Astrocyte of the cerebellum (primary cell): Measurements from ENCODE around the gene DPF1.

Experiments used
- DNase-seq: peaks from one replicate; pipeline ENCODE4 v3.0.0-alpha.2; 2011; ENCODE audit warnings: low read depth
- H3K4me3 ChIP-seq: 2 replicates; pipeline ENCODE4 v1.5.1; 2011; ENCODE audit warnings: mild to moderate bottlenecking, low read depth, low read length, moderate library complexity
- in situ Hi-C: cut with HindIII; loops from 2 replicates; pipeline ENCODE4 v1.10.0; 2017; ENCODE audit warnings: low sequenced_read_pairs
- TF ChIP-seq, protein P1 (sequence below): IDR thresholded peaks from 2 replicates; pipeline ENCODE4 v1.5.1; 2012; ENCODE audit warnings: low read length, low read depth, moderate library complexity, mild to moderate bottlenecking; ENCODE audit errors: missing control alignments

Gene DPF1

DNA sequence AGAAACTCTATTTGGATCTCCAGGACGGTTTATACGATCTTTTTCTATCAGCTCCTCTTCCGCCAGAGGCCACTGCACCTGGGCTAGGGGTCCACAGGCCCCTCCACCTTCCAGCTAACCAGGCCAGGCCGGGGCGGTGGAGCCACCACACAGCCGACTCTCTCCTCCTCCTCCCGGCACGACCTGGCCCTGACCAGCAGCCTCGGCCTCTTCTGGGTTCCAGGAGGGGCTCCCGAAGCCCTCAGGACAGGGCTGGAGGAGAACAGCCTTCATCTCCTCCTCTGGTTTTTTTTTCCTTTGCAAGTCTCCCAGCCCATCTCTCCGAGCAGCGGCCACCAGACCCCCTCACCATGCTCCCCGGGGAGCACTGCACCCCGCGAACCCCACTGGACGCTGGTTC is 17.1 kb downstream of the DPF1 start:
- no peak for DNase-seq
- no peak overlapping the region for H3K4me3 ChIP-seq
- in situ Hi-C loops: no loop called here
- TF ChIP-seq, protein P1, sequence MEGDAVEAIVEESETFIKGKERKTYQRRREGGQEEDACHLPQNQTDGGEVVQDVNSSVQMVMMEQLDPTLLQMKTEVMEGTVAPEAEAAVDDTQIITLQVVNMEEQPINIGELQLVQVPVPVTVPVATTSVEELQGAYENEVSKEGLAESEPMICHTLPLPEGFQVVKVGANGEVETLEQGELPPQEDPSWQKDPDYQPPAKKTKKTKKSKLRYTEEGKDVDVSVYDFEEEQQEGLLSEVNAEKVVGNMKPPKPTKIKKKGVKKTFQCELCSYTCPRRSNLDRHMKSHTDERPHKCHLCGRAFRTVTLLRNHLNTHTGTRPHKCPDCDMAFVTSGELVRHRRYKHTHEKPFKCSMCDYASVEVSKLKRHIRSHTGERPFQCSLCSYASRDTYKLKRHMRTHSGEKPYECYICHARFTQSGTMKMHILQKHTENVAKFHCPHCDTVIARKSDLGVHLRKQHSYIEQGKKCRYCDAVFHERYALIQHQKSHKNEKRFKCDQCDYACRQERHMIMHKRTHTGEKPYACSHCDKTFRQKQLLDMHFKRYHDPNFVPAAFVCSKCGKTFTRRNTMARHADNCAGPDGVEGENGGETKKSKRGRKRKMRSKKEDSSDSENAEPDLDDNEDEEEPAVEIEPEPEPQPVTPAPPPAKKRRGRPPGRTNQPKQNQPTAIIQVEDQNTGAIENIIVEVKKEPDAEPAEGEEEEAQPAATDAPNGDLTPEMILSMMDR: no peak

DNA sequence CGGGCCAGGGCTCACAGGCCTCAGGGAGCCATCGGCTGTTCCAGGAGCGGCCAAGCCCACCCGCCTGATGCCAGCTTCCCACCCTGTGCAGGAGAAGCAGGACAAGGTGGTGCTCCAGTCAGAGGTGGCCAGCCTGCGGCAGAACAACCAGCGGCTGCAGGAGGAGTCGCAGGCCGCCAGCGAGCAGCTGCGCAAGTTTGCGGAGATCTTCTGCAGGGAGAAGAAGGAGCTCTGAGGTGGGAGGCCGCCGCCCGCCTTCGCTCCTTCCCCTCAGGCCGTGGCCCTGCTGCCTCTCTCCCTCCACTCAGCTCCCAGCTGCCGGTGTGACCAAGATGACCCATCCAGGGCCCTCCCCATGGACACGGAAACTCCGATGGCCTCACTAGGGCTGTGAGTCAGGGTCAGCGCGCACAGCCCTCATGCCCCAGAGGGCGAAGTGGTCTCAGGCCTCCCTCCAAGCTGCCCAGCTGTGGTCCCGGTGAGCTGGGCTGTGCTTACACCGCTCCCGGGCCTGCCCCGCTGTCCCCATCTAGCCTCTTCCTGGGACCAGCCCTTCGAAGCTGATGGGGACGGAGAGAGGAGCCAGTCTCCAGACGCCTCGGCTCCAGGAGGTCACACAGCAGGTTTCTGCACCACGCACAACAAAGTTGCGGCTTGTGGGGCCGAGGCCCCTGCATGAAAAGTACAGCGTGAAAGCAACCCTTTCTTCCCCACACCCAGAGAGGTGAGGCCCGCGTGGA is 17.8 kb downstream of the DPF1 start:
- no peak overlapping the region for H3K4me3 ChIP-seq
- TF ChIP-seq, protein P1: no peak
- no peak for DNase-seq
- in situ Hi-C loops: no loop called here

DNA sequence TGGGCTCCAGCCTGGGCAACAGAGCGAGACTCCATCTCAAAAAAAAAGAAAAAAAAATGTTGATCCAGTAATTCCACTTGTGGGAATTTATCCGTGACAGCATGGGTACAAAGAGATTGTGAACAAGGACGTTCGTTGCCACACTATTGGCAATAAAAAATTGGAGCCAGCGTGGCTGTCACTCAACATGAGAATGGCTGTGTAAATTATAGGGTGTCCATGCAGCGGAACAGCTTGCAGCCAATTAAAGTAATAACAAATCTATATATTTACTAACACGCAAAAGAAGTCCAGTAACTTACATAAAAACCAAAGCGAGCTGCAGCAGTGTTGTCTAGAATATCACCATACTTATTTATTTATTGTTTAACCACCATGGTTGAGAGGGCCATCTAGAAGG is 19.3 kb downstream of the DPF1 start:
- no peak overlapping the region for H3K4me3 ChIP-seq
- TF ChIP-seq, protein P1: no peak
- DNase-seq: no peak
- in situ Hi-C loops: no loop called here

DNA sequence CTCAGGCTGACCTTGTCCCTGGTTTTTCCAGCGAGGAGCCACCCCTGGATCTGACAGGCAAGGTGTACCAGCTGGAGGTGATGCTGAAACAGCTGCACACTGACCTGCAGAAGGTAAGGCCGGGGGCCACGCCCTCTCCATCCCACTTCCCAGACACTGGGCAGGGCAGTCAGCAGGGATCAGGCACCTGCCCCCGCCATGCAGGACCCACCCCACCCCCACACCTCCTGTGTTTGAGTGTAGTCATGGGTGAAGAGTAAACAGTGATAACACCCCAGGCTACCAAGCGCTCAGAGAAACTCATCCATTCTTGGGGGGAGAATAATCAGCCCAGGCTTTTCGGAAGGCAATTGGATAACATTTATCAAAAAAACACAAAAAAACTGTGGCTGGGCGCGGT is 19.9 kb downstream of the DPF1 start:
- no peak for DNase-seq
- in situ Hi-C loops: no loop called here
- H3K4me3 ChIP-seq: no peak overlapping the region
- TF ChIP-seq, protein P1: no peak

DNA sequence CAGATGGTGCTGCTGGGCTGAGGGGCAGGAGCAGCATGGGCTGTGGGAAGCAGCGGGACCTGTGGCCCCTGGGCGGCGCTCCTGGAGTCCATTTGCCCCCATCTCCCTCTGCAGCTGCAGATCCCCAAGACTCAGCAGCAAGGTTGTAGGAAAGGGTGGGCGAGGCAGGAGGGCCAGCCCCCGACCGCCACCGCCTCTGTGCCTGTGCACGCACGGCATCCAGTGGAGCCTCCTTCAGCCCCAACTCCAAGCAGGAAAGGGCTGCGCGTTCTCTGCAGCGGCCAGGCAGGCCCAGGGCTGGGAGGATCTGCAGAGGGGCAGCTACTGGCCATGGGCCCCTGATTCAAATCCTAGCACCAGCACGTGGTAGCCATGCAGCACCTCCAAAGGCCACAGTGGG is 20.8 kb downstream of the DPF1 start:
- H3K4me3 ChIP-seq: no peak overlapping the region
- in situ Hi-C loops: no loop called here
- no peak for DNase-seq
- TF ChIP-seq, protein P1: no peak

DNA sequence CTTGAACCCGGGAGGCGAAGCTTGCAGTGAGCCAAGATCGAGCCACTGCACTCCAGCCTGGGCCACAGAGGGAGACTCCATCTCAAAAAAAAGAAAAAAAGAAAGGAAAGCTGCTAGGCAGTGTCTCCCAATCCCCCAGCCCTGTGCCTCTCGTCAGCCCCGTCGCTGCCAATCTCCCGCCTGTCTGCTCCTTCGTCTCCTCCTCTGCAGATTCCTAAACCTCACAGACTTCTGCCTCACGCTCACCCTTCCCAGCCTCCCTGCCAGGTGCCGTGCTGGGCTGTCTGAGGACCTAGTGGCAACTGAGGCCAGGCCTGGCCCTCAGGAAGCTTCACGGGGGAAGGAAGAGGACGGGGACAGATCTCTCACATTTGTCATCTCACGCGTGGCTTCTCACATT is 21.5 kb downstream of the DPF1 start:
- TF ChIP-seq, protein P1: no peak
- no peak overlapping the region for H3K4me3 ChIP-seq
- in situ Hi-C loops: no loop called here
- no peak for DNase-seq
